Tibial nerve (tissue), 4 donors: ENCODE results near the gene PHF14. TPM values are rescaled to one million over a fixed set of nuclear protein-coding genes. Genes with fewer than 3 reads are reported as not detected.

ENCODE experiments used
- DNase-seq, 2 donors: peaks; one replicate each; pipeline ENCODE4 v3.0.0-alpha.2; 2019; ENCODE audit warnings: low spot score in 2 of 2
- H3K27ac ChIP-seq, 4 donors: fragments of 200-600 bp; sonication (generic) in 3 of 4; one replicate each; pipeline ENCODE4 v1.5.1; 2017 to 2019; ENCODE audit warnings: mild to moderate bottlenecking in 1 of 4
- H3K27me3 ChIP-seq, 2 donors: fragments of 200-600 bp; sonication (generic) in 1 of 2; one replicate each; pipeline versions ENCODE4 v1.5.1 to v1.6.0; 2017 to 2019
- H3K36me3 ChIP-seq, 3 donors: fragments of 200-600 bp; sonication (generic); one replicate each; pipeline ENCODE4 v1.5.1; 2018 to 2019
- H3K4me1 ChIP-seq, 4 donors: fragments of 200-600 bp; sonication (generic) in 3 of 4; one replicate each; pipeline ENCODE4 v1.5.1; 2017 to 2019
- H3K4me3 ChIP-seq, 4 donors: fragments of 200-600 bp; sonication (generic) in 3 of 4; one replicate each; pipeline ENCODE4 v1.5.1; 2017 to 2019; ENCODE audit warnings: mild to moderate bottlenecking in 1 of 4, moderate library complexity in 1 of 4
- H3K9me3 ChIP-seq, 4 donors: fragments of 200-600 bp; sonication (generic) in 3 of 4; one replicate each; pipeline ENCODE4 v1.5.1; 2017 to 2019
- EP300 ChIP-seq, 2 donors: sonication (generic); formaldehyde crosslinking; IDR thresholded peaks; one replicate each; pipeline ENCODE4 v1.6.1; 2017; ENCODE audit warnings: antibody characterized with exemption in 2 of 2, mild to moderate bottlenecking in 1 of 2
- POLR2A ChIP-seq, 2 donors: fragments of 450-650 bp; IDR thresholded peaks; one replicate each; pipeline ENCODE4 v1.6.1; 2017; ENCODE audit warnings: antibody characterized with exemption in 2 of 2, mild to moderate bottlenecking in 2 of 2, moderate library complexity in 2 of 2
- WGBS, 2 donors: methylation state at CpG; one replicate each; pipeline ENCODE4 v1.1.5; 2018; 5-methylcytosine and 5-hydroxymethylcytosine counted together
- total RNA-seq, 4 donors: library from RNA; depleted of rRNA; stranded (reverse); fragments of >200 nt; gene quantifications; one replicate each; pipeline ENCODE4 v1.1.0, GENCODE V29; 2016
- TF ChIP-seq, protein P1 (sequence below), 5 experiments: fragments of 200-600 bp in 3 of 5; fragments of 450-650 bp in 2 of 5; sonication (generic) in 3 of 5; IDR thresholded peaks; one replicate each; pipeline ENCODE4 v1.5.1; 2016 to 2019; ENCODE audit warnings: antibody characterized with exemption in 5 of 5, mild to moderate bottlenecking in 3 of 5, moderate library complexity in 2 of 5

Gene PHF14
- total RNA-seq, 4 donors from 2014 or later: 48.9 to 54.8 (median 51.5) TPM

DNA sequence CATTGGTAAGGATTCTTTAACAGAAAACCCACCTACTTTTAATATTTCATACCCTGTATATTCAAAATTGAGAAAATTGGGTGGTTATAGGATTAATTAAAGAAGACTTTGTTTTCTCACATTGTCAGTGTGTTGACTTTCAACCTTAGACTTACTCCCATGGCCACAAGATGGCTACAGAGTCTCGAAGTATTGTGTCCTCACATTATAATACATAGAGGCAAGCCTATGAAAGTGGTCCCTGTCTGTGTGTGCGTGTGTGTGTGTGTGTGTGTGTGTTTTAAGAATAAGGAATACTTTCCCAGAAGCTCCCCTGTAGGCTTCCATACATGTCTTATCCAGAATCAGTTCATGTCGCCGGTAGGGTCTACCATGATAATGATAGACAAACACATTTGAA is 180.0 kb downstream of the PHF14 start:
- DNase-seq: no peak
- H3K27me3 ChIP-seq: no peaks in the 10 kb centered on the region
- TF ChIP-seq, protein P1, sequence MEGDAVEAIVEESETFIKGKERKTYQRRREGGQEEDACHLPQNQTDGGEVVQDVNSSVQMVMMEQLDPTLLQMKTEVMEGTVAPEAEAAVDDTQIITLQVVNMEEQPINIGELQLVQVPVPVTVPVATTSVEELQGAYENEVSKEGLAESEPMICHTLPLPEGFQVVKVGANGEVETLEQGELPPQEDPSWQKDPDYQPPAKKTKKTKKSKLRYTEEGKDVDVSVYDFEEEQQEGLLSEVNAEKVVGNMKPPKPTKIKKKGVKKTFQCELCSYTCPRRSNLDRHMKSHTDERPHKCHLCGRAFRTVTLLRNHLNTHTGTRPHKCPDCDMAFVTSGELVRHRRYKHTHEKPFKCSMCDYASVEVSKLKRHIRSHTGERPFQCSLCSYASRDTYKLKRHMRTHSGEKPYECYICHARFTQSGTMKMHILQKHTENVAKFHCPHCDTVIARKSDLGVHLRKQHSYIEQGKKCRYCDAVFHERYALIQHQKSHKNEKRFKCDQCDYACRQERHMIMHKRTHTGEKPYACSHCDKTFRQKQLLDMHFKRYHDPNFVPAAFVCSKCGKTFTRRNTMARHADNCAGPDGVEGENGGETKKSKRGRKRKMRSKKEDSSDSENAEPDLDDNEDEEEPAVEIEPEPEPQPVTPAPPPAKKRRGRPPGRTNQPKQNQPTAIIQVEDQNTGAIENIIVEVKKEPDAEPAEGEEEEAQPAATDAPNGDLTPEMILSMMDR (IDR thresholded peaks at IDR 0.05): no peak
- TF ChIP-seq EP300 (IDR thresholded peaks at IDR 0.05) (no peak), POLR2A (IDR thresholded peaks at IDR 0.05) (no peak)
- H3K9me3 ChIP-seq: no peaks in the 10 kb centered on the region
- no peaks in the 10 kb centered on the region for H3K36me3 ChIP-seq
- H3K27ac ChIP-seq: no peak overlapping the region
- H3K4me3 ChIP-seq: no peak overlapping the region
- WGBS, 2 donors: 88 to 94% methylated on average over 4 of the region's 4 CpGs
- no peaks in the 10 kb centered on the region for H3K4me1 ChIP-seq

GRCh38 chr7:11155883-11156282 is 182.2 kb downstream of the PHF14 start:
- H3K36me3 ChIP-seq: peaks cover 0 to 10% (median 0%) of the 10 kb centered on the region in 3 donors
- 65 to 86% methylated on average over 1 of the region's 1 CpG for WGBS, 2 donors
- H3K27ac ChIP-seq: no peak overlapping the region
- H3K27me3 ChIP-seq: no peaks in the 10 kb centered on the region
- TF ChIP-seq EP300 (IDR thresholded peaks at IDR 0.05): no peak
- TF ChIP-seq POLR2A (IDR thresholded peaks at IDR 0.05): no peak
- TF ChIP-seq, protein P1 (IDR thresholded peaks at IDR 0.05): no peak
- no peaks in the 10 kb centered on the region for H3K4me1 ChIP-seq
- H3K9me3 ChIP-seq: no peaks in the 10 kb centered on the region
- DNase-seq: no peak
- H3K4me3 ChIP-seq: no peak overlapping the region

DNA sequence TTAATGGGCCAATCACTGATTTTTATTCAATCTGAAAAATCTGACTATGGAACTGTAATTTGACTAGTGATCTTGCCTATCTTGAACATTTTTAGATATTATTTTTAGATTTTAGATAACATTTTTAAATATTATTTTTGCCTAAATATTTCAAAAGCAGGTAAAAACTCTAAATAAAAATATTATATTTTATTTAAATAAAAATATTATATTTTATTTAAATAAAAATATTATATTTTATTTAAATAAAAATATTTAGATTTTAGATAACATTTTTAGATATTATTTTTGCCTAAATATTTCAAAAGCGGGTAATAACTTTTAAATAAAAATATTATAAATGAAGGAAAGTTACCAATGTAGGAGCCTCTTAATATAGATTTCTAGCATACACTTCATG is 187.8 kb downstream of the PHF14 start:
- TF ChIP-seq EP300 (IDR thresholded peaks at IDR 0.05) (no peak), POLR2A (IDR thresholded peaks at IDR 0.05) (no peak)
- TF ChIP-seq, protein P1 (IDR thresholded peaks at IDR 0.05): no peak
- DNase-seq: no peak
- Histone ChIP-seq H3K4me3 (no peak overlapping the region), H3K27me3 (no peaks in the 10 kb centered on the region), H3K27ac (no peak overlapping the region), H3K9me3 (no peaks in the 10 kb centered on the region), H3K4me1 (no peaks in the 10 kb centered on the region), H3K36me3 (peaks cover 0 to 16% (median 0%) of the 10 kb centered on the region in 3 donors)
- WGBS, 2 donors: 98 to 100% methylated on average over 1 of the region's 1 CpG

DNA sequence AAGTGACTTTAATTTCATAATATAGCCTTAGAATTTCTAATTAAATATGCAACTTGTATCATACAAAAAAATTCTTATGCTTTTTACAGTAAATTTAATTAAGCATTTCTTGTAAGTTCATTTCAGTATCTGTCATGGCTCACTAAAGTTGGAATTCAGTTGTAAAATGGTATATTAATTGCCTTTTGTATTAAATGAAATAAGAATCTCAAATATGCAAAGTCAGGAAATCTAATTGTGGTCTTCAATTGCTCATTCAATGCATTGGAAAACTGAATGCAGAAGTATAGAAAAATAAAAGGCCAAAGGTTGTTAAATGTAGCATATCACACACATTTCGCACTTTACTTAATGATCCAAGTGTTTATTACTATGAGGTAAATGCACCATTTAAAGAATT is 189.5 kb downstream of the PHF14 start:
- H3K27me3 ChIP-seq: no peaks in the 10 kb centered on the region
- DNase-seq: no peak
- H3K4me3 ChIP-seq: no peak overlapping the region
- TF ChIP-seq POLR2A (IDR thresholded peaks at IDR 0.05) (no peak), EP300 (IDR thresholded peaks at IDR 0.05) (no peak)
- TF ChIP-seq, protein P1 (IDR thresholded peaks at IDR 0.05): no peak
- WGBS, 2 donors: 88 to 90% methylated on average over 1 of the region's 1 CpG
- H3K9me3 ChIP-seq: no peaks in the 10 kb centered on the region
- no peaks in the 10 kb centered on the region for H3K4me1 ChIP-seq
- H3K36me3 ChIP-seq: peaks cover 0 to 16% (median 0%) of the 10 kb centered on the region in 3 donors
- H3K27ac ChIP-seq: no peak overlapping the region

DNA sequence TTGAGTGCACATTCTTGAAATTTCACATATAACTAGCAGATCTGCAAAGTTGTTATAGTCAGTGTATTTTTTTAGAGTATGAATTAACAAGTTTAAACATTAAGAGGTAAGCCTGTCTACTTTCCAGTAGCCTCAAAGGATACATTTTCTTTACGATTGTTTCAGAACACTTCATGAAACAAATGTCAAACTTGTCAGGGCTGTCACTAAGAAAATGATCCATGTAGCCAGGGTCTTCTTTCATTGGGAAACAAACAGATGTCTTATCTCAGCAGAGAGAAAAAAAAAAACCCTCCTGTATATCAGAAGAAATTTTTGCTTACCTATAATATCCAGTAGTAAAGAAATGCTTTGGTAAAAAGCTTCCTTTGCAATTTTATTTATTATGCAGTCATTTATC is 192.4 kb downstream of the PHF14 start:
- peaks cover 0 to 15% (median 0%) of the 10 kb centered on the region in 4 donors for H3K4me1 ChIP-seq
- no peak overlapping the region for H3K4me3 ChIP-seq
- TF ChIP-seq EP300 (IDR thresholded peaks at IDR 0.05): no peak
- TF ChIP-seq, protein P1 (IDR thresholded peaks at IDR 0.05): no peak
- no peak for TF ChIP-seq POLR2A (IDR thresholded peaks at IDR 0.05)
- H3K36me3 ChIP-seq: peaks cover 0 to 7% (median 0%) of the 10 kb centered on the region in 3 donors
- no peak for DNase-seq
- H3K27ac ChIP-seq: no peak overlapping the region
- H3K9me3 ChIP-seq: no peaks in the 10 kb centered on the region
- WGBS, 2 donors: 81 to 93% methylated on average over 1 of the region's 1 CpG
- no peaks in the 10 kb centered on the region for H3K27me3 ChIP-seq
